AG09319 (cell line): ENCODE results near the gene ARHGEF3.

ENCODE experiments used
- DNase-seq: peaks from one replicate; pipeline ENCODE4 v3.0.0-alpha.2; 2010; ENCODE audit warnings: low read depth; ENCODE audit errors: extremely low read depth
- TF ChIP-seq, protein P1 (sequence below): IDR thresholded peaks from 2 replicates; pipeline ENCODE4 v1.5.1; 2011; ENCODE audit warnings: low read depth, mild to moderate bottlenecking, inconsistent platforms, low read length, moderate library complexity

The ARHGEF3 gene

GRCh38 chr3:56684029-56684428 is 117.7 kb downstream of the ARHGEF3 start:
- no peak for DNase-seq
- TF ChIP-seq, protein P1, sequence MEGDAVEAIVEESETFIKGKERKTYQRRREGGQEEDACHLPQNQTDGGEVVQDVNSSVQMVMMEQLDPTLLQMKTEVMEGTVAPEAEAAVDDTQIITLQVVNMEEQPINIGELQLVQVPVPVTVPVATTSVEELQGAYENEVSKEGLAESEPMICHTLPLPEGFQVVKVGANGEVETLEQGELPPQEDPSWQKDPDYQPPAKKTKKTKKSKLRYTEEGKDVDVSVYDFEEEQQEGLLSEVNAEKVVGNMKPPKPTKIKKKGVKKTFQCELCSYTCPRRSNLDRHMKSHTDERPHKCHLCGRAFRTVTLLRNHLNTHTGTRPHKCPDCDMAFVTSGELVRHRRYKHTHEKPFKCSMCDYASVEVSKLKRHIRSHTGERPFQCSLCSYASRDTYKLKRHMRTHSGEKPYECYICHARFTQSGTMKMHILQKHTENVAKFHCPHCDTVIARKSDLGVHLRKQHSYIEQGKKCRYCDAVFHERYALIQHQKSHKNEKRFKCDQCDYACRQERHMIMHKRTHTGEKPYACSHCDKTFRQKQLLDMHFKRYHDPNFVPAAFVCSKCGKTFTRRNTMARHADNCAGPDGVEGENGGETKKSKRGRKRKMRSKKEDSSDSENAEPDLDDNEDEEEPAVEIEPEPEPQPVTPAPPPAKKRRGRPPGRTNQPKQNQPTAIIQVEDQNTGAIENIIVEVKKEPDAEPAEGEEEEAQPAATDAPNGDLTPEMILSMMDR: no peak

DNA sequence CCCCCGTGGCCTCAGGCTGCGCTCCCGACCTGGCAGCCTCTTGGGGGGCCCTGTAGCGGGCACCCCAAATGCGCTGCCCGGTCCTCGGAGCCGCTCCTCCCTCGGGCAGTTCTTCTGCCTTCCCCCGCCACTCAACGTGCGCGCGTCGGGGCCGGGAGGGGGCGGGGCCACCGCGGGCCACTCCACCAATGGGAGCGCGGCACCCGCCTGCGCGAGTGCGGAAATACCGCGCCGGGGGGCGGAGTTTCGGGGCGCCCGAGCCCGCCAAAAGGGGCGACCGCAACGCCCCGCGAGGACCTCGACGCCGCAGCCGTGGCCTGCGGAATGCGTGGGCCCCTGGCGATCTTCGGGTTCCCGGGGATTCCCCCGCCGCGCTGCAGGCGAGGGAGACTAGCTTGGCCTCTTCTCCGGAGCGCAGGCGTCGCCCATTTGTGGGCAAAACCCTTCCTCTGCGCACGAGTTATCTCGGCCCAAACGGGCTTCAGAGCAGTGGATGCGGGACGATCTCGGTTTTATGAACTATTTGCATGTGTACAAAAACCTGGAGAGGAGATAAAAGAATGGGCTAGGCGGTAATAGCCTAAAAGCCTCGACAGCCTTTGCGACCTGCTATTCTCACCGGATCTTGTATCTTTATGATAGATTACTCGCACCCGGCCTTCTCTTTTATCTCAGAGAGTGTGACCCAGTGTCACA is 118.5 kb downstream of the ARHGEF3 start, which contains the start of gene TASOR:
TASOR (minus strand) TSS at position 144 of the 696 bp plus-strand sequence. CDS start 259 bp downstream, outside the sequence.
- TF ChIP-seq, protein P1: no peak
- peak; percentile 28 for DNase-seq

- DNase-seq: peak; percentile 30
- TF ChIP-seq, protein P1: no peak
Observed at GRCh38 chr3:56682462-56683121, 119.2 kb downstream of the ARHGEF3 start.

DNA sequence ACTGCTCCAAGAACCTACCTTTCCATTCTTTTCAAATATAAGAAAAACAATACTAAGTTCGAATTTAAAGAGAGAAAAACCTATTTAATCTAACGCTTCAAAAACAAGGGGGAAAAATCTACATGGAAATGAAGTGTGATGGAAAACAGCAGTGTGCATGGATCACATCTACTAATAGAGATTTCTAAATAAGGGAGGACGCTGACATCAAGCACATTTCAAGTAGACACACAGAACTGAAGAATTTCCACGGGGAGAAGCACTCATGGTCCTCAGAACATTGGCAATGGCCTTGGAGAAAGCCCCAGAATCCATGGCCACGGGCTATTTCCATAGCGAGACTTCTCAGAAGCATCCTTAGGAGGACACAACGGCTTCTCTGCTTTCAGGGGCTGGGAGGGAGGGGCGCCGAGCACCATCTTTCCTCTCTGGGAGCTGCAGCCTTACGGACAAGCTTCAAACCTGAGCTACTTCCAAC is 119.7 kb downstream of the ARHGEF3 start:
- DNase-seq: no peak
- TF ChIP-seq, protein P1: no peak

- TF ChIP-seq, protein P1: no peak
Observed at GRCh38 chr3:56680054-56680580, 121.6 kb downstream of the ARHGEF3 start.

More at GRCh38 chr3:56680054-56680580, 121.6 kb downstream of the ARHGEF3 start:
- DNase-seq: no peak
